GM18517 (cell line): Measurements from ENCODE around the gene FAM78A.

Source experiments
- ATAC-seq: cut with Tn5 transposase; IDR thresholded peaks from one replicate; pipeline ENCODE4 v1.9.1; 2021; ENCODE audit warnings: mild to moderate bottlenecking, moderate library complexity; ENCODE audit not compliant: unreplicated experiment

The FAM78A gene, protein sequence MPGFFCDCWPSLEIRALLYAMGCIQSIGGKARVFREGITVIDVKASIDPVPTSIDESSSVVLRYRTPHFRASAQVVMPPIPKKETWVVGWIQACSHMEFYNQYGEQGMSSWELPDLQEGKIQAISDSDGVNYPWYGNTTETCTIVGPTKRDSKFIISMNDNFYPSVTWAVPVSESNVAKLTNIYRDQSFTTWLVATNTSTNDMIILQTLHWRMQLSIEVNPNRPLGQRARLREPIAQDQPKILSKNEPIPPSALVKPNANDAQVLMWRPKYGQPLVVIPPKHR

DNA sequence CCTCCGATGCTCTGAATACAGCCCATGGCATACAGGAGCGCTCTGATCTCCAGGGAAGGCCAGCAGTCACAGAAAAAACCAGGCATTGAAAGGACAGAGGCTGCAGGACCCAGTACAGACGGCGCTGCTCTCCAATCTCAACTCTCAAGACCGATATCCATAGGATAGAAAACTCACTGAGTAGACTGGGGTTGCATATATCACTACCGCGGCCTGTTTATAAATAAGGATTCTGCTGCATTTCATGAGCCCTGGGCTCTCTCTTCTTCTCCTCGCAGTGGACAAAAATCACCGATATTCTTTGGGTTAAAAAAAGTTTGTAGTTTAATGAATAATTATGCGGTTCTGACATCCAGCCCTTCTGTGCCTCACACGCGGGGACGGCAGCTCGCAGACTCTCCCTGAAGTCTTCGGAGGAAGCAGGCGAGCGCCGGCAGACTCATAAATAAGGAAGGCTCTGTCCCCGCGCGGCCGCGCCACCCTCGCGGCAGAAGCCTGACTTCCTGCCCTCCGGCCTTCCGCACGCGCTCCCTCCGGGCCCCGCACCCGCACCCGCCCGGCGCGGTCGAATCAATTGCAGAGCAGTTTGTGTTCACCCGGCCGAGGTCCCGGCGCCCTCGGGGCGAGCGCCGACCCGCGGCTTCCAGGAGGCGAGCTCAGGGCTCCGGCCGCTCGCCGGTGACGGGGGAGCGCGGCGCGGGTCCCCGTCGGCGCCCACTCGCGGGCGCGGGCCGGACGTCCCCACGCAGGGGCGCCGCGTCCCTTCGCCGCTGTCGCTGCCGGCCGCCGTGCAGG is at the start of gene FAM78A:
Gene FAM78A, minus strand, starts transcription at position 417 of the 795 bp plus-strand sequence. Its CDS starts 331 bp downstream, at position 86.
- no peak for ATAC-seq

GRCh38 chr9:131324736-131325679 is 48.7 kb upstream of the FAM78A start:
- no peak for ATAC-seq

DNA sequence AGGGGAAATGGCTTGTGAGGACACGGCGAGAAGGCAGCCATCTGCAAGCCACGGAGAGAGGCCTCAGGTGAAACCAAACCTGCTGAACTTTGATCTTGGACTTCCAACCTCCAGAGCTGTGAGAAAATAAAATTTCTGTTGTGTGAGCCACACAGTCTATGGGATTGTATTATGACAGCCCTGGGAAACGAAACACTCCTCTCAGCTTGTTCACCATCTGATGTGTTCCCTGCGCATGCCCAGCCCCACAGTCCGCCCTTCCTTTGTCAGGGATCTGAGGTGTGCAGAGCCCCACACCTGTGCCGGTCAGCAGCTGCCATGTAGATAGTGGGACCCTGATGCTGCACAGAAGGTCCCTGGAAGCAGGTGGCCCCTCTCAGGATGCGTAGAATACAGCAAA is 47.3 kb upstream of the FAM78A start:
- ATAC-seq, result no peak

DNA sequence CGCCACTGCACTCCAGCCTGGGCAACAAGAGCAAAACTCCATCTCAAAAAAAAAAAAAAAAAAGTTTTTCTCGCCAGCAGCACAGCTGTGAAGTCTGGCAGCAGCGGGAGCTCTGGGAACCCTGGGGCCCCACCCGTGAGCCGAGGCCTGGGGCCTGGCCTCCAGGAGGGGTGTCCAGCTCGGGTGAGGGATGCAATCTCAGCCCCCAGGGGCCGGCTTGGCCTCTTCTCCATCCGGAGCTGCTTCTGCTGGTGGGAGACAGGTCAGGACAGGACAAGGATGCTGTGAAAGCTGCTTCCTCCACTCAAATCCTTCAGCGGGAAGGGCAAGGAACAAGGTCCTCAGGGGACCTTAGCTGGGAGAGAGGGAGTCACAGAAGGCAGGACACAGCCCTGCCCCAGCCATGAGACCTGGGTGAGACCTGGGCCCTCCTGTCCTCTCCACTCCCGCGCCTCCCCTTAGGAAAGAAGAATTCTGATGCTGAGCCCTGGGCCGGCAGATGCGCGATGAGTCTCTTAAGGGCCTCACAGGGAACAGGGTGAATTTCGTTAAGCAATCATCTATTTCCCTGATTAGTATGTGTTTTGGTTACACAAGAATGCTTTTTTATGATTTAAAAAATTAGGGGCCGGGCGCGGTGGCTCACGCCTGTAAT is 43.8 kb upstream of the FAM78A start:
- ATAC-seq, result no peak

GRCh38 chr9:131319486-131319885 is 43.2 kb upstream of the FAM78A start:
- ATAC-seq, result no peak

GRCh38 chr9:131318231-131319085 is 42.1 kb upstream of the FAM78A start:
- ATAC-seq, result no peak

GRCh38 chr9:131312822-131313770 is 36.8 kb upstream of the FAM78A start:
- ATAC-seq, result no peak

GRCh38 chr9:131312246-131312645 is 35.9 kb upstream of the FAM78A start:
- no peak for ATAC-seq

DNA sequence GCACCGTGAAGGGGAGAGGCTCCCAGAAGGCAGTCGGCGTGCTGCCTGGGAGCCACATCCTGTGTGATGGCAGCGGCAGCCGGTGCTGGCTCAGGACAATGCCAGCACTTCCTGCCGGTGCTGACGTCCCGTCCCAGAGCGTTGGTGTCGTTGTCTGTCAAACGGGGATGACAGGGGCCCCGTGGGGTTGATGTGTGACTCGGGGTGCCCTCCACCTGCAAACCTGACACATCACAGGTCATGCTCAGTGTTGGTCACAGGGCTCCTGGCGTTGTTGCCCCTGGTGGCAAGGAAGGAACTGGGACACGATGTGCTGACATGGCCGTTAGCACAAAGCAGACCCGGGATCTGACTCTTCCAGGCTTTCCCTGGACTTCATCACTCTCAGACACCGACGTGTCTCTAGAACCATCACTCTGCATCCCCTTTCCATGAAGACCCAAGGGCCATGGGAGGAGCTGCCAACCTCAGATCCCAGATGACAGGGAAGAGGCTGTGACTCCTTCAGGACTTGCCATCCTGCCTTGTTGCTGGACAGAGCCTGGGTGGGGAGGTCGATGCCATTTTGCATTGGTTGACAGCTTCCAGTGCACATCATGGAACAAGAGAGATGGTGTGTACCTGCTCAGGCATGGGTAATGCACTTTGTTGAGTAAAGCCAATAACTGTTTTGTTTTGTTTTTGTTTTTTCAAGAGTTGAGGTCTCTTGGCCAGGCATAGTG is 34.7 kb upstream of the FAM78A start:
- no peak for ATAC-seq

- ATAC-seq, result no peak
Observed at GRCh38 chr9:131309530-131310276, 33.4 kb upstream of the FAM78A start.

GRCh38 chr9:131308906-131309529 is 32.7 kb upstream of the FAM78A start:
- ATAC-seq, result no peak

DNA sequence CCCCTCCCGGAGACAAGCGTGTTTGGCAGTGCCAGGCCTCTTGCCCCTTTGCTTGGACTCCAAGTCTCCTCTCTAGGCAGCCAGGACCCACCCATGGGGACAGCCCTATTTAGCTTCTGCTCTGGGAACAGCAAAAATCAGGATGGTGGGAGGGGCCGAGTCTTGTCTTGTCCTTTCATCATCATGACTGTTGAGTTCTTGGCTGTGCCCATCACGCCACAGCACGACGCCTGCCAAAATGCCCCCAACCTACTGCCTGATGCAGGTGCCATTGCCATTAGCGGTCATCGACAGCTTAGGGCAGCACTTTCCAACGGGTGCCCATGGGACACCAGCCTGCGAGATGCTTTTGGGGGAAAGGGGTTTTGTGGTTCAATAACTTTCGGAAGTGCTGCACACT is 32.1 kb upstream of the FAM78A start:
- ATAC-seq, result no peak

- ATAC-seq, result no peak
Observed at GRCh38 chr9:131307974-131308373, 31.7 kb upstream of the FAM78A start.

- ATAC-seq, result no peak
Observed at GRCh38 chr9:131306397-131307004, 30.2 kb upstream of the FAM78A start.

GRCh38 chr9:131304676-131305355 is 28.5 kb upstream of the FAM78A start:
- no peak for ATAC-seq
